Measurements from ENCODE around the gene PCDH7.

Gene PCDH7

GRCh38 chr4:30720021-30720660, at the start of gene PCDH7:
Gene PCDH7 (plus strand): TSS chr4:30720369. CDS start chr4:30721423, 1,054 bp downstream.
- peak within 1 kb of the TSS; percentile 68 for H3K27ac ChIP-seq
- no peak for TF ChIP-seq CTCF (conservative IDR thresholded peaks at IDR 0.05)
- TF ChIP-seq ZFX (IDR thresholded peaks at IDR 0.05), result no peak

GRCh38 chr4:30671926-30672448, 48.2 kb upstream of the PCDH7 start:
- TF ChIP-seq CTCF (conservative IDR thresholded peaks at IDR 0.05) (no peak), ZFX (IDR thresholded peaks at IDR 0.05) (no peak)
- H3K27ac ChIP-seq, result no peak overlapping the region

GRCh38 chr4:30696191-30696590, 24.0 kb upstream of the PCDH7 start:
- H3K27ac ChIP-seq, result no peak overlapping the region
- TF ChIP-seq ZFX (IDR thresholded peaks at IDR 0.05) (no peak), CTCF (conservative IDR thresholded peaks at IDR 0.05) (no peak)

GRCh38 chr4:30714408-30715031, 5.6 kb upstream of the PCDH7 start:
- no peak overlapping the region for H3K27ac ChIP-seq
- TF ChIP-seq CTCF (conservative IDR thresholded peaks at IDR 0.05), result peak; percentile 79
- TF ChIP-seq ZFX (IDR thresholded peaks at IDR 0.05), result no peak

- TF ChIP-seq CTCF (conservative IDR thresholded peaks at IDR 0.05) (peak; percentile 73), ZFX (IDR thresholded peaks at IDR 0.05) (no peak)
- no peak overlapping the region for H3K27ac ChIP-seq
These were observed 4.0 kb upstream of the PCDH7 start for GRCh38 chr4:30716158-30716557.

- no peak for TF ChIP-seq ZFX (IDR thresholded peaks at IDR 0.05)
- TF ChIP-seq CTCF (conservative IDR thresholded peaks at IDR 0.05), result no peak
- H3K27ac ChIP-seq, result peak overlapping the region; percentile 68; the same call in 1 of the 2 replicates
These were observed 3.4 kb upstream of the PCDH7 start for GRCh38 chr4:30716681-30717207.

All from C4-2B (cell line).